ENCODE measurements around the gene SLCO6A1.

Gene SLCO6A1

DNA sequence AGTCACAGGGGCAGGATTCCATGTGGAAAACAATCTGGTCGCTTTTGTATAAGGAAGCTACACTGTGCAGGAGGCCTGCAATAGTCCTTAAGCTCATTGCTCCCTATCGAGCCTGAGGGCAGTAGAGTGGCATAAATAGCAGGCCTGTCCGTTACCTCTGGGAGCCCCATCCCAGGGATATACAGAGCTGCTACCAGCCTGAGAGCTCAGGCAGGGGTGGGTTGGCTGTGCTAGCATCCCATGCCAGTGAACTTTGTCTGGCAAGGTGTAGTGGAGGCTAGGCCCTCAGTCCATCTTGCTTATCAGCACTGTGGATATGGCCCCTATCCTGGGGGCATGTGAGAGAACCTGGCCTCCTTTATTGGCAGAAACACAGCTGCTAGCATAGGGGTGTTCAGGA is 47.7 kb downstream of the SLCO6A1 start:
- no peak for DNase-seq

DNA sequence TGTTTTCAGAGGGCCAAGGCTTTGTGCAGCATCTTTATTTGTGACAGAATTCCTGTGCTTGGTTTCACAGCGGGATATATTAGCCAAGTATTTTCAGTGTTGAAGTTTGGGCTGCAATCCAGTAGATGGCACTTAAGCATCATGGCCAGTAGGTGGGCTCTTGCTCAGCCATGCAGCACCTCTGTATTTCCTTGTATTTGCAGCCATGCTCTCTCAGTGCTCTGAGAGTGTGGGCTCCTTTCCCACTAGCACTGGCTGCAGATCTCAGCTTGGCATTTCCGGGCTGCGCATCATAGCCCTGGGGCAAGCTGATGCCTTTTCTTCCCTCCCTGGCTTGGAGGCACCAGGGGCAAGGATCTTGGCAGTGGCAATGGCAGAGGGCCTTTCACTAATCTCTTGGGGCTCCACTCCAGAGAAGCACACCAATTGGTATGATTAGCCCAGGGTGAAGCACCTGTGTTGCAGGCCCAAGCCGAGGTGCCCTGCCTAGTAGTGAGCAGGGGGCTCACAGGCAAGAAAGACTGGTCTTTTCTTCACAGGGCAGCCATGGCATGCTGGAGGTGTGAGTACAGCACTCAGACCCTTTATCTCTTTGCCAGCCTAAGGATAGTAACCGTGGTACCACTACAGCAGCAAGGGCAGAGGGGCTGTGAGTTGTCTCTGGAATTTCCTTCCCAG is 48.3 kb downstream of the SLCO6A1 start:
- no peak for DNase-seq

DNA sequence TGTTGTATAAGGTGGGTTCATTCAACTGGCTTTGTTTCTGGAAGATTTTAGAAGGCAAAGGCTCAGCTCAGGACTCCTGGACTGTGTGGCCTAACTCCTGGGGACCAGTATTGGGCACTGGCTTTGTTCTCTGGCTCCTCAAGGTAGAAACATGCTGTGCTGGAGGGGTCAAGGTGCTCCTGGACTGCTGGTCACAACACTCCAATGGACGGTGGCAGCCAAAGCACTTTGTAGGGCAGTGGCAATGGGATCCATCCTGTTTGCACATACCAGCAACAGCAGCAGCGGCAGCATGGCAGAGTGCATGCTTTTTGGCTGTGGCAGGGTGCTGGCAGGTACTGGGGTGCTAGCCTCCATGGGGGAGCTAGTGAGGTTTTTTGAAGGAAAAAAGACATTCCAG is 65.3 kb downstream of the SLCO6A1 start:
- DNase-seq, result no peak

DNA sequence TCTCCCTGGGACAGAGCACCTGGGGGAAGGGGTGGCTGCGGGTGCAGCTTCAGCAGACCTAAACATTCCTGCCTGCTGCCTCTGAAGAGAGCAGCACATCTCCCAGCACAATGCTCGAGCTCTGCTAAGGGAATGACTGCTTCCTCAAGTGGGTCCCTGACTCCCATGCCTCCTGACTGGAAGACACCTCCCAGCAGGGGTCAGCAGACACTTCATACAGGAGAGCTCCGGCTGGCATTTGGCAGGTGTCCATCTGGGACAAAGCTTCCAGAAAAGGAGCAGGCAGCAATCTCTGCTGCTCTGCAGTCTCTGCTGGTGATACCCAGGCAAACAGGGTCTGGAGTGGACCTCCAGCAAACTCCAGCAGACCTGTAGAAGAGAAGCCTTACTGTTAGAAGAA is 77.2 kb downstream of the SLCO6A1 start:
- no peak for DNase-seq

DNA sequence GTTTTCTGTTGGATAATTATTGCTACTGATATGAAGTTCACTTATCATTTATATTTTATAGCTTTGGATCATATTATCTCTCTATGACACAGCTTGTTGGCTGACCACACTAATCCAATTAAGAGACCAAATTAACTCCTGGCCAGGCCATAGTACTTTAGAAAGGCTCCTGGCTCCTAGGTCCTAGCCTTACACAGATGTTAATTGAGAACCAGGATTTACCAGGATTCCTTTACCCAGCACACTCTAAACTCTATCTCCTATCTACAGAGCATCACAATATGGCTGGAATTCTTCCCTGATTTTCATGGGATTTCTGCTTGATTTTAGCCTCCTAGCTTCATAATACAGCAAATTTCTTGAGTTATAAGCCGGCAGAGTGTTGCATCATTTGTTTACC is 80.3 kb downstream of the SLCO6A1 start:
- no peak for DNase-seq

DNA sequence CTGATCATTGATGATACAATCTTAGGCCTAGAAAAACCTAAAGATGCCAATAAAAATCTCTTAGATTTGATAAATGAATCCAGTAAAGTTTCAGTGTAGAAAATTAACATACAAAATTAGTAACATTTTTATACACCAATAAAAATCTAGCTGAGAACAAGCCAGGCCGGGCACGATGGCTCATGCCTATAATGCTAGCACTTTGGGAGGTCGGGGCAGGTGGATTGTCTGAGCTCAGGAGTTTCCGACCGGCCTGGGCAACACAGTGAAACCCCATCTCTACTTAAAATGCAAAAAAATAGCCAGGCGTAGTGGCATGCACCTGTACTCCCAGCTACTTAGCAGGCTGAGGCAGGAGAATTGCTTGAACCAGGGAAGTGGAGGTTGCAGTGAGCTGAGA is 84.4 kb downstream of the SLCO6A1 start:
- DNase-seq, result no peak

DNA sequence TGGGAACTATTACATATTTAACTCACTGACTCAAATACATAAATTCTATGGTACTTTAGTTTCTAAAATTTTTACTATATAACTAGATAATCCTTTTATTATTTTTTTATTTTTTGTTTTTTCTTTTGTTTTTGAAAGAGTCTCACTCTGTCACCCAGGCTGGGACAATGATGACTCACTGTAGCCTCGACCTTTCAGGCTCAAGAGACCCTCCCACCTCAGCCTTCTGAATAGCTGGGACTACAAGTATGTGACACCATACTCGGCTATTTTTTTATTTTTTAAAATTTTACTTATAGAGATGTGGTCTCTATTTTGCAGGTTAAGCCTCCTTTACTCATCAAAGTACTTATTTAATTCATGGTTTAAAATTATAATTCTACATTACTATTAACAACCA is 110.6 kb downstream of the SLCO6A1 start:
- no peak for DNase-seq

DNA sequence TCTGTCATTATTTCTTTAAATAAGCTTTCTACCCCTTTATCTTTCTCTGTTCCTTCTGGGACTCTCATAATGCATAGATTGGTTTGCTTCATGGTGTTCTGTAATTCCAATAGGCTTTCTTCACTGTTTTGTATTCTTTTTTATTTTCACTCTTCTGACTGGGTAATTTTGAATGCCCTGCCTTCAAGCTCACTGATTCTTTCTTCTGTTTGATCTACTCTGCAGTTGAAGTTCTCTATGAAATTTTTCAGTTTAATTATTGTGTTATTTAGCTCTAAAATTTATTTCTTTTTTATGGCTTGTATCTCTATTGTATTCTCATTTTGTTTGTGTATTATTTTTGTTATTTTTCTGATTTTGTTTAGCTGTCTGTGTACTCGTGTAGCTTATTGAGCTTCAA is 113.4 kb downstream of the SLCO6A1 start:
- no peak for DNase-seq

DNA sequence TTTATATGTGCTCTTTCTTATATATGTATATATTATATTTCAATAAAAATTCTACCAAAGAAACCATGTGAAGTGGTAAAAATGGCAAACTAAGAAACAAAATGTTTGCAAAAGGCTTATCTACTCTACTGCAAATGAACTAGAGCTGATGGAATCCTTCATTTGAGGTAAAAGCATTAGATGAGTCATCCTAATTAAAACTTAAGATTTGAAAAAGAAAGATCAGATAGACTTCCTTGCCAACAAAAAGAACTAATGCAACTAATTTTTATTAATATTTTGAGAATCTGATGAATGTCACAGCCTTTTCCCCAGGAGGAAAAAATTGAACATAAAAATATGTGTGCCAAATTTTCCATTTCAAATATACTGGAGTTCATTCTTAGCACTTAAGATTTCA is 118.6 kb downstream of the SLCO6A1 start:
- DNase-seq, result no peak

DNA sequence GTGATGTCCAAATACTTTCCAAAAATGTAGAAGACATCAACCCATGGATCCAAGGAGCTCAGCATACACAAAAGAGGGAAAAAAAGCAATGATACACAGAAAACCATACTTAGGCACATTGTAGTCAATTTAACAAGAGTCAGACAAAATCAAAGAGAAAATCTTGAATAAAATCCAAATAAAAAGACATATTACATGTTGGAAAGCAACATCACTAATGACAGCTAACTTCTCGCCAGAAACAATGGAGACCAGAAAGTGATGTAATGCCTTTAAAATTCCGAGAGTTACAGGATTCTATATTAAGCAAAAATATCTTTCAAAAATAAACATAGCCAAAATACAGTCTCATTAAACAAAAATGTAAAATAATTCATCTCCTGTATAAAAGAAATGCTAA is 122.9 kb downstream of the SLCO6A1 start:
- no peak for DNase-seq

DNA sequence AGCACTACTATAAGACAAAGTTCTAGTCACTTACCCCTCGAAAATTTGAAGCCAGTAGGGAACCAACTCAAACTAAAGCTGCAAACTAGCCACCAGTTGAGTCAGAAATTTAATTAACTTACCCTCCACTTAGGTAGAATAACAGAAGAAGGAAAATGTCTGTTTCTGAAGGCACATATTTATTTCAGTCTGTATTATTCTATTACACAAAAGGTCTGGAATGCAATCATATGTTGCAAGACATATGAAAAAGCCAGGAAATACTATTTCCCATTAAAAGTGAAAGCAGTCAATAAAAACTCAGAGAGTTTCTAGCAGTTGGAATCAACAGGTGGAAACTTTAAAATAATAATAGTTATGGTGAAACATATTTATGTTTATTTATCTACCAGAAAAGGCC is 123.5 kb downstream of the SLCO6A1 start:
- no peak for DNase-seq

DNA sequence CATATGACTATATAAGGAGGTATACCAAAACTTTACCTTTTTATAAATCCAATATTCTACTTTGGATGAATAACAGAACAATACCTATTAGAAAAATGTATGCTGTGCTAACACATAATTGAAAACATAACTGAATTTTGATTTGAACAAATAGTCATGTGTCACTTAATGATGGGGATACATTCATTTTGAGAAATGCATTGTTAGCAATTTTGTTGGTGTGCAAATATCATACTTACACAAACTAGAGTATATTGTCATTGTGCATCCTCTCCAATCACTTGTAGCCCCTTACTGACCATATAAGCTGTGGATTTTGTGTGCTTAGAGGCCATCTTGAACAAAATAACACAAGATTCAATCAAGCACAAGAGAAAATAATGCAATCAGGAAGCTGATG is 130.4 kb downstream of the SLCO6A1 start:
- no peak for DNase-seq

DNA sequence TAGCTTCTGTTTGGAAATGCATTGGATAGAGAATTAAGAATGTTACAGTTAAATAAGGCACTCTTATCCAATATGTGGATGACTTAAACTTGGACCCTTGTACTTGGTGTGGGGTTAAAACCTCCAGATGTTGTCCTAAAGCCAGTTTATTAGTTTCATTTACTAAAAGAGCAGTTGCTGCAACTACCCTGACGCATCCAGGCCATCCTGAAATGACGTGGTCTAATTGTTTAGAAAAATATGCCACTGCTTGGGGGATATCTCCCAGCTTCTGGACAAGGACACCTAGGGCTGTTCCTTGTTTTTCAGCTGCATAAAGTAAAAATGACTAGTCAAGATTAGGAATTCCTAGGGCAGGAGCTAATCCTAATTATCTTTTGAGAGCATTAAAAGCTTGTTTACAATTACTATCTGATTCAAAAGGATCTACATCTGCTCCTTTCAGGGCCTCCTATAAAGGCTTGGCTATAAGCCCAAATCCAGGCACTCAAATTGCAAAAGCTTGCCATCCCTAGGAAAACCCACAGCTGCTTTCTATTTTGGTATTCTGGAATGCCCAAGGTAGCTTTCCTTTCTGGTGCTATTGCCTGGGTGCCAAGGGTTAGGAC is 157.0 kb downstream of the SLCO6A1 start:
- no peak for DNase-seq

DNA sequence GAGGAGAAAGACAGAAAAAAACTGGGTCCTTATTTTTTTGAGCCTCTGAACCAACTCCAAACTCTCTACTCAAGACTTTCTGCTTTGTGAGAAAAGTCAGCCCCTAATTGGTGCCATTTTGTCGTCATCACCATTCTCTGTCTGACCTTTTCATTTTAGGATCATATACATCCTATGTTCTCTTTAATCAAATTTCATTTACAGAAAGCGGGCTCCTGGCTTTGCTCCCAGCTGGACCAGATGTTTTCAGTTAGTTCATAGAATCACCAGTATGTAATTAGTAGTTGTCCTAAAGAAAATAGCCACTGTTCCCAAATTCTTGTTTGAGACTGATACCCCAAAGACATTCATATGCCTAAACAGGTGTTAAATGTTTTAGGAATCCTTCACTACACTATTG is 174.1 kb downstream of the SLCO6A1 start:
- DNase-seq, result no peak

All from stimulated activated CD4-positive, alpha-beta T cell treated with anti-CD3 and anti-CD28 coated beads, Interleukin-12 subunit alpha, Interleukin-12 subunit beta, amount 100 ng/mL, for 4 hours (primary cell).